ENCODE data around the gene SMAD3.

Gene SMAD3

GRCh38 chr15:67025719-67026609 lies 39.4 kb upstream of the SMAD3 start (continued):
- TF ChIP-seq ZNF394 (tag by site-specific recombination; IDR thresholded peaks at IDR 0.05; ENCODE audit: borderline replicate concordance) (no peak), ZNF580 (tag by site-specific recombination; IDR thresholded peaks at IDR 0.05) (0 out of 2 replicates have a peak, but pooled peaks have one; percentile 22), PRDM10 (tag by site-specific recombination; IDR thresholded peaks at IDR 0.05) (peak; percentile 65), GLIS2 (tag by site-specific recombination; IDR thresholded peaks at IDR 0.05) (no peak), ZNF48 (tag by site-specific recombination; IDR thresholded peaks at IDR 0.05) (no peak), ZNF169 (tag by site-specific recombination; IDR thresholded peaks at IDR 0.05) (no peak), ZNF521 (tag by site-specific recombination; IDR thresholded peaks at IDR 0.05) (no peak), MZF1 (tag by site-specific recombination; IDR thresholded peaks at IDR 0.05; ENCODE audit: borderline replicate concordance) (no peak), PRDM2 (tag by site-specific recombination; IDR thresholded peaks at IDR 0.05; ENCODE audit: borderline replicate concordance) (no peak), ZNF621 (tag by site-specific recombination; IDR thresholded peaks at IDR 0.05) (no peak), ZNF121 (tag by site-specific recombination; IDR thresholded peaks at IDR 0.05) (peak; percentile 92; the same call in 1 of the 2 replicates), ZNF335 (tag by site-specific recombination; conservative IDR thresholded peaks at IDR 0.05) (peak; percentile 15; the same call in 1 of the 2 replicates), ZBTB1 (tag by site-specific recombination; IDR thresholded peaks at IDR 0.05) (no peak), ZNF664 (tag by site-specific recombination; IDR thresholded peaks at IDR 0.05) (peak; percentile 94), PBX3 (CRISPR knock-in tag; IDR thresholded peaks at IDR 0.05) (no peak), ZNF704 (tag by site-specific recombination; IDR thresholded peaks at IDR 0.05) (no peak), ZNF426 (tag by site-specific recombination; IDR thresholded peaks at IDR 0.05) (no peak), ZNF610 (tag by site-specific recombination; IDR thresholded peaks at IDR 0.05; ENCODE audit: borderline replicate concordance) (no peak), GLI4 (tag by site-specific recombination; IDR thresholded peaks at IDR 0.05) (no peak), SP7 (tag by site-specific recombination; IDR thresholded peaks at IDR 0.05) (no peak), ZNF223 (tag by site-specific recombination; IDR thresholded peaks at IDR 0.05) (no peak), ZXDB (tag by site-specific recombination; IDR thresholded peaks at IDR 0.05) (no peak)
